Measurements from ENCODE around the gene USP53.

Gene USP53

GRCh38 chr4:119260528-119260927, 48.0 kb downstream of the USP53 start:
- H3K27ac ChIP-seq (ENCODE audit: low read depth, low read length): no peak overlapping the region
- H2BK15ac ChIP-seq (replicated peaks; ENCODE audit: low read depth): no peak overlapping the region
- H3K79me1 ChIP-seq (ENCODE audit: low read length): no peaks in the 10 kb centered on the region
- H3K4ac ChIP-seq (ENCODE audit: low read depth, low read length): no peak overlapping the region
- no peak overlapping the region for H2AK5ac ChIP-seq (ENCODE audit: low read length)
- H3K79me2 ChIP-seq (ENCODE audit: control insufficient read depth, insufficient read depth, low read length): no peaks in the 10 kb centered on the region
- no CpG with 5 or more reads among the region's 6 CpGs for WGBS (ENCODE audit: extremely low coverage, insufficient coverage, low lambda C conversion rate)
- no peak overlapping the region for H3K23ac ChIP-seq (ENCODE audit: low read length)
- no peak overlapping the region for H3K4me2 ChIP-seq (ENCODE audit: low read length)
- H3K27me3 ChIP-seq (ENCODE audit: insufficient read depth, low read length, poor library complexity): no peaks in the 10 kb centered on the region
- no peak overlapping the region for H2BK5ac ChIP-seq (ENCODE audit: low read length)
- no peak overlapping the region for H3K4me3 ChIP-seq (ENCODE audit: low read length)
- H4K5ac ChIP-seq (ENCODE audit: low read length): no peak overlapping the region
- no peak overlapping the region for H4K8ac ChIP-seq (ENCODE audit: low read depth, low read length)
- H3K4me1 ChIP-seq (ENCODE audit: control insufficient read depth, low read depth, low read length): no peaks in the 10 kb centered on the region
- H3K18ac ChIP-seq (ENCODE audit: low read length): no peak overlapping the region
- H2BK120ac ChIP-seq (ENCODE audit: low read depth, low read length): no peak overlapping the region
- H3K36me3 ChIP-seq (ENCODE audit: control insufficient read depth, insufficient read depth, low read length): no peaks in the 10 kb centered on the region
- DNase-seq: peak; percentile 68
- no peak overlapping the region for H3K56ac ChIP-seq (ENCODE audit: low read length)
- no peak overlapping the region for H3K9ac ChIP-seq (ENCODE audit: low read length)

GRCh38 chr4:119261986-119262385, 49.5 kb downstream of the USP53 start:
- Histone ChIP-seq H3K36me3 (ENCODE audit: control insufficient read depth, insufficient read depth, low read length) (no peaks in the 10 kb centered on the region), H3K79me1 (ENCODE audit: low read length) (no peaks in the 10 kb centered on the region), H3K23ac (ENCODE audit: low read length) (no peak overlapping the region), H3K4me1 (ENCODE audit: control insufficient read depth, low read depth, low read length) (no peaks in the 10 kb centered on the region), H4K5ac (ENCODE audit: low read length) (no peak overlapping the region), H3K4me3 (ENCODE audit: low read length) (no peak overlapping the region), H3K4me2 (ENCODE audit: low read length) (no peak overlapping the region), H3K27me3 (ENCODE audit: insufficient read depth, low read length, poor library complexity) (no peaks in the 10 kb centered on the region), H3K79me2 (ENCODE audit: control insufficient read depth, insufficient read depth, low read length) (no peaks in the 10 kb centered on the region), H4K8ac (ENCODE audit: low read depth, low read length) (no peak overlapping the region), H2BK120ac (ENCODE audit: low read depth, low read length) (no peak overlapping the region), H2AK5ac (ENCODE audit: low read length) (no peak overlapping the region), H3K4ac (ENCODE audit: low read depth, low read length) (no peak overlapping the region), H2BK5ac (ENCODE audit: low read length) (no peak overlapping the region), H3K18ac (ENCODE audit: low read length) (no peak overlapping the region), H3K9ac (ENCODE audit: low read length) (no peak overlapping the region), H3K56ac (ENCODE audit: low read length) (no peak overlapping the region), H2BK15ac (replicated peaks; ENCODE audit: low read depth) (no peak overlapping the region), H3K27ac (ENCODE audit: low read depth, low read length) (no peak overlapping the region)
- WGBS (ENCODE audit: extremely low coverage, insufficient coverage, low lambda C conversion rate): no CpG with 5 or more reads among the region's 1 CpG
- no peak for DNase-seq

- H3K4me3 ChIP-seq (ENCODE audit: low read length): no peak overlapping the region
- WGBS (ENCODE audit: extremely low coverage, insufficient coverage, low lambda C conversion rate): no CpG with 5 or more reads among the region's 1 CpG
- H3K27me3 ChIP-seq (ENCODE audit: insufficient read depth, low read length, poor library complexity): no peaks in the 10 kb centered on the region
- no peak overlapping the region for H3K4ac ChIP-seq (ENCODE audit: low read depth, low read length)
- H3K56ac ChIP-seq (ENCODE audit: low read length): no peak overlapping the region
- H3K27ac ChIP-seq (ENCODE audit: low read depth, low read length): no peak overlapping the region
- no peak overlapping the region for H2BK120ac ChIP-seq (ENCODE audit: low read depth, low read length)
- H2AK5ac ChIP-seq (ENCODE audit: low read length): no peak overlapping the region
- no peak overlapping the region for H2BK5ac ChIP-seq (ENCODE audit: low read length)
- H2BK15ac ChIP-seq (replicated peaks; ENCODE audit: low read depth): no peak overlapping the region
- H3K18ac ChIP-seq (ENCODE audit: low read length): no peak overlapping the region
- H3K79me1 ChIP-seq (ENCODE audit: low read length): no peaks in the 10 kb centered on the region
- H3K9ac ChIP-seq (ENCODE audit: low read length): no peak overlapping the region
- H3K4me1 ChIP-seq (ENCODE audit: control insufficient read depth, low read depth, low read length): no peaks in the 10 kb centered on the region
- H3K36me3 ChIP-seq (ENCODE audit: control insufficient read depth, insufficient read depth, low read length): no peaks in the 10 kb centered on the region
- no peak overlapping the region for H4K5ac ChIP-seq (ENCODE audit: low read length)
- no peak for DNase-seq
- no peak overlapping the region for H3K4me2 ChIP-seq (ENCODE audit: low read length)
- no peaks in the 10 kb centered on the region for H3K79me2 ChIP-seq (ENCODE audit: control insufficient read depth, insufficient read depth, low read length)
- H3K23ac ChIP-seq (ENCODE audit: low read length): no peak overlapping the region
- no peak overlapping the region for H4K8ac ChIP-seq (ENCODE audit: low read depth, low read length)
Measured at GRCh38 chr4:119264743-119265142, 52.2 kb downstream of the USP53 start.

GRCh38 chr4:119266153-119266552, 53.6 kb downstream of the USP53 start:
- no peak overlapping the region for H3K9ac ChIP-seq (ENCODE audit: low read length)
- H2BK120ac ChIP-seq (ENCODE audit: low read depth, low read length): no peak overlapping the region
- H2AK5ac ChIP-seq (ENCODE audit: low read length): no peak overlapping the region
- no peaks in the 10 kb centered on the region for H3K27me3 ChIP-seq (ENCODE audit: insufficient read depth, low read length, poor library complexity)
- no peaks in the 10 kb centered on the region for H3K36me3 ChIP-seq (ENCODE audit: control insufficient read depth, insufficient read depth, low read length)
- DNase-seq: no peak
- H3K4me2 ChIP-seq (ENCODE audit: low read length): no peak overlapping the region
- no peaks in the 10 kb centered on the region for H3K79me1 ChIP-seq (ENCODE audit: low read length)
- H4K8ac ChIP-seq (ENCODE audit: low read depth, low read length): no peak overlapping the region
- H3K27ac ChIP-seq (ENCODE audit: low read depth, low read length): no peak overlapping the region
- H3K4me1 ChIP-seq (ENCODE audit: control insufficient read depth, low read depth, low read length): no peaks in the 10 kb centered on the region
- no peak overlapping the region for H2BK5ac ChIP-seq (ENCODE audit: low read length)
- no peak overlapping the region for H3K23ac ChIP-seq (ENCODE audit: low read length)
- H3K79me2 ChIP-seq (ENCODE audit: control insufficient read depth, insufficient read depth, low read length): no peaks in the 10 kb centered on the region
- no peak overlapping the region for H4K5ac ChIP-seq (ENCODE audit: low read length)
- WGBS (ENCODE audit: extremely low coverage, insufficient coverage, low lambda C conversion rate): no CpG with 5 or more reads among the region's 4 CpGs
- H3K4ac ChIP-seq (ENCODE audit: low read depth, low read length): no peak overlapping the region
- H3K56ac ChIP-seq (ENCODE audit: low read length): no peak overlapping the region
- H2BK15ac ChIP-seq (replicated peaks; ENCODE audit: low read depth): no peak overlapping the region
- H3K4me3 ChIP-seq (ENCODE audit: low read length): no peak overlapping the region
- no peak overlapping the region for H3K18ac ChIP-seq (ENCODE audit: low read length)

- Histone ChIP-seq H2BK120ac (ENCODE audit: low read depth, low read length) (no peak overlapping the region), H3K79me1 (ENCODE audit: low read length) (no peaks in the 10 kb centered on the region), H3K4me1 (ENCODE audit: control insufficient read depth, low read depth, low read length) (no peaks in the 10 kb centered on the region), H3K4ac (ENCODE audit: low read depth, low read length) (no peak overlapping the region), H3K23ac (ENCODE audit: low read length) (no peak overlapping the region), H4K5ac (ENCODE audit: low read length) (no peak overlapping the region), H3K27ac (ENCODE audit: low read depth, low read length) (no peak overlapping the region), H2BK5ac (ENCODE audit: low read length) (no peak overlapping the region), H3K9ac (ENCODE audit: low read length) (no peak overlapping the region), H3K4me3 (ENCODE audit: low read length) (no peak overlapping the region), H4K8ac (ENCODE audit: low read depth, low read length) (no peak overlapping the region), H3K18ac (ENCODE audit: low read length) (no peak overlapping the region), H3K4me2 (ENCODE audit: low read length) (no peak overlapping the region), H3K79me2 (ENCODE audit: control insufficient read depth, insufficient read depth, low read length) (no peaks in the 10 kb centered on the region), H2BK15ac (replicated peaks; ENCODE audit: low read depth) (no peak overlapping the region), H3K56ac (ENCODE audit: low read length) (no peak overlapping the region), H3K36me3 (ENCODE audit: control insufficient read depth, insufficient read depth, low read length) (no peaks in the 10 kb centered on the region), H2AK5ac (ENCODE audit: low read length) (no peak overlapping the region), H3K27me3 (ENCODE audit: insufficient read depth, low read length, poor library complexity) (no peaks in the 10 kb centered on the region)
- DNase-seq: no peak
- no CpG with 5 or more reads among the region's 3 CpGs for WGBS (ENCODE audit: extremely low coverage, insufficient coverage, low lambda C conversion rate)
Measured at GRCh38 chr4:119268466-119268865, 56.0 kb downstream of the USP53 start.

- Histone ChIP-seq H3K9ac (ENCODE audit: low read length) (no peak overlapping the region), H2BK5ac (ENCODE audit: low read length) (no peak overlapping the region), H2AK5ac (ENCODE audit: low read length) (no peak overlapping the region), H3K27ac (ENCODE audit: low read depth, low read length) (no peak overlapping the region), H3K23ac (ENCODE audit: low read length) (no peak overlapping the region), H4K8ac (ENCODE audit: low read depth, low read length) (no peak overlapping the region), H3K4ac (ENCODE audit: low read depth, low read length) (no peak overlapping the region), H3K18ac (ENCODE audit: low read length) (no peak overlapping the region), H2BK15ac (replicated peaks; ENCODE audit: low read depth) (no peak overlapping the region), H2BK120ac (ENCODE audit: low read depth, low read length) (no peak overlapping the region), H3K4me3 (ENCODE audit: low read length) (no peak overlapping the region), H3K36me3 (ENCODE audit: control insufficient read depth, insufficient read depth, low read length) (no peaks in the 10 kb centered on the region), H3K4me2 (ENCODE audit: low read length) (no peak overlapping the region), H3K56ac (ENCODE audit: low read length) (no peak overlapping the region), H3K27me3 (ENCODE audit: insufficient read depth, low read length, poor library complexity) (no peaks in the 10 kb centered on the region), H3K79me2 (ENCODE audit: control insufficient read depth, insufficient read depth, low read length) (no peaks in the 10 kb centered on the region), H3K79me1 (ENCODE audit: low read length) (no peaks in the 10 kb centered on the region), H3K4me1 (ENCODE audit: control insufficient read depth, low read depth, low read length) (no peaks in the 10 kb centered on the region), H4K5ac (ENCODE audit: low read length) (no peak overlapping the region)
- no peak for DNase-seq
- whole genome bisulfite sequencing (ENCODE audit: extremely low coverage, insufficient coverage, low lambda C conversion rate): no CpG with 5 or more reads among the region's 6 CpGs
Measured at GRCh38 chr4:119271361-119272085, 59.0 kb downstream of the USP53 start.
